ENCODE measurements around the gene ARMS2.
A peak's percentile ranks its signal among the peaks of the same experiment; 100 is the strongest.

ARMS2 gene

GRCh38 chr10:122458693-122459092, 4.2 kb downstream of the ARMS2 start:
- TF ChIP-seq ZFP3 (CRISPR knock-in tag; IDR thresholded peaks at IDR 0.05) (no peak), TOX (CRISPR knock-in tag; IDR thresholded peaks at IDR 0.05; ENCODE audit: borderline replicate concordance) (no peak), ZNF8 (CRISPR knock-in tag; IDR thresholded peaks at IDR 0.05) (no peak), RARB (CRISPR knock-in tag; IDR thresholded peaks at IDR 0.05) (no peak), SNAI2 (CRISPR knock-in tag; IDR thresholded peaks at IDR 0.05) (no peak), TCF4 (CRISPR knock-in tag; IDR thresholded peaks at IDR 0.05; ENCODE audit: borderline replicate concordance) (no peak), PATZ1 (CRISPR knock-in tag; IDR thresholded peaks at IDR 0.05; ENCODE audit: borderline replicate concordance) (no peak)
- ATAC-seq, result no peak

GRCh38 chr10:122459561-122460273, 5.3 kb downstream of the ARMS2 start:
- peak; percentile 3; the same call in 2 of the 3 replicates for ATAC-seq

GRCh38 chr10:122460891-122461293, 6.4 kb downstream of the ARMS2 start:
- no peak for ATAC-seq

More at GRCh38 chr10:122459561-122460273, 5.3 kb downstream of the ARMS2 start:
- TF ChIP-seq TCF4 (CRISPR knock-in tag; IDR thresholded peaks at IDR 0.05; ENCODE audit: borderline replicate concordance) (no peak), ESRRG (CRISPR knock-in tag; IDR thresholded peaks at IDR 0.05) (no peak), OSR1 (CRISPR knock-in tag; IDR thresholded peaks at IDR 0.05) (no peak), CSRNP3 (CRISPR knock-in tag; IDR thresholded peaks at IDR 0.05) (no peak), ZFP3 (CRISPR knock-in tag; IDR thresholded peaks at IDR 0.05) (no peak), ZNF565 (CRISPR knock-in tag; conservative IDR thresholded peaks at IDR 0.05; ENCODE audit: low read depth) (no peak), POU6F1 (CRISPR knock-in tag; IDR thresholded peaks at IDR 0.05; ENCODE audit: borderline replicate concordance, low read depth) (no peak), ZFP30 (CRISPR knock-in tag; IDR thresholded peaks at IDR 0.05) (no peak), TOX (CRISPR knock-in tag; IDR thresholded peaks at IDR 0.05; ENCODE audit: borderline replicate concordance) (no peak)

GRCh38 chr10:122461367-122461728, 6.9 kb downstream of the ARMS2 start, which contains the start of gene HTRA1:
Gene HTRA1, plus strand, starts transcription at chr10:122461553. Its CDS starts 100 bp downstream, at chr10:122461653.
- peak; percentile 43 for ATAC-seq

More at GRCh38 chr10:122460891-122461293, 6.4 kb downstream of the ARMS2 start:
- no peak for TF ChIP-seq ESRRG (CRISPR knock-in tag; IDR thresholded peaks at IDR 0.05)
- no peak for TF ChIP-seq SNAI2 (CRISPR knock-in tag; IDR thresholded peaks at IDR 0.05)
- TF ChIP-seq ZNF8 (CRISPR knock-in tag; IDR thresholded peaks at IDR 0.05), result no peak
- TF ChIP-seq CSDC2 (CRISPR knock-in tag; IDR thresholded peaks at IDR 0.05), result no peak
- TF ChIP-seq GLIS3 (CRISPR knock-in tag; IDR thresholded peaks at IDR 0.05), result no peak
- no peak for TF ChIP-seq PPARA (CRISPR knock-in tag; IDR thresholded peaks at IDR 0.05; ENCODE audit: borderline replicate concordance)
- no peak for TF ChIP-seq ZFP3 (CRISPR knock-in tag; IDR thresholded peaks at IDR 0.05)
- no peak for TF ChIP-seq RARB (CRISPR knock-in tag; IDR thresholded peaks at IDR 0.05)

More at GRCh38 chr10:122461367-122461728, 6.9 kb downstream of the ARMS2 start, which contains the start of gene HTRA1:
- TF ChIP-seq TSHZ2 (CRISPR knock-in tag; IDR thresholded peaks at IDR 0.05) (no peak), ZNF8 (CRISPR knock-in tag; IDR thresholded peaks at IDR 0.05) (no peak), PATZ1 (CRISPR knock-in tag; IDR thresholded peaks at IDR 0.05; ENCODE audit: borderline replicate concordance) (no peak), PPARA (CRISPR knock-in tag; IDR thresholded peaks at IDR 0.05; ENCODE audit: borderline replicate concordance) (no peak), TOX (CRISPR knock-in tag; IDR thresholded peaks at IDR 0.05; ENCODE audit: borderline replicate concordance) (no peak), CSRNP3 (CRISPR knock-in tag; IDR thresholded peaks at IDR 0.05) (no peak)
